ENCODE results near the gene DCBLD1. TPM values are rescaled to one million over a fixed set of nuclear protein-coding genes. Genes with fewer than 3 reads are reported as not detected.

DCBLD1 gene
- total and polyA plus RNA-seq, 2 of the 13 experiments (the other 11 are each of a cell fraction or from before 2014, with no cell fraction given): 23.2 to 41.5 TPM

DNA sequence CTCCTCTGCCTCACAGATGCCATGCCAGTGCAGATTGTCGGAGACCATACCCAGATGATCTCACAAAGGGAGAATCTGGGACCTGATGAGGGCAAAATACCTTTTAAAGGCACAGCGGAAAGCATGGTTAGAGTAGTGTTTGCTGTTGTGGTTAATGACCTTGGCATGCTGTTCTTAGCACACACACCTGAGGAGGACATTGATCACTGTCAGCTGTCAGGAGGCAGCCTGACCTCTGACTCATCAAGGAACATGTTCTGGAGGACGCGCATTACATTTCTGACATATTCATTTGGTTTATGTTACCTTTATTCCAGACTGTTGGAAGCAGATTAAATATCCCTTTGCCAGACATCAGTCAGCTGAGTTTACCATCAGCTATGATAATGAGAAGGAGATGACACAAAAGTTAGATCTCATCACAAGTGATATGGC lies 62.7 kb downstream of the DCBLD1 start (continued):
- TF ChIP-seq, protein P1, sequence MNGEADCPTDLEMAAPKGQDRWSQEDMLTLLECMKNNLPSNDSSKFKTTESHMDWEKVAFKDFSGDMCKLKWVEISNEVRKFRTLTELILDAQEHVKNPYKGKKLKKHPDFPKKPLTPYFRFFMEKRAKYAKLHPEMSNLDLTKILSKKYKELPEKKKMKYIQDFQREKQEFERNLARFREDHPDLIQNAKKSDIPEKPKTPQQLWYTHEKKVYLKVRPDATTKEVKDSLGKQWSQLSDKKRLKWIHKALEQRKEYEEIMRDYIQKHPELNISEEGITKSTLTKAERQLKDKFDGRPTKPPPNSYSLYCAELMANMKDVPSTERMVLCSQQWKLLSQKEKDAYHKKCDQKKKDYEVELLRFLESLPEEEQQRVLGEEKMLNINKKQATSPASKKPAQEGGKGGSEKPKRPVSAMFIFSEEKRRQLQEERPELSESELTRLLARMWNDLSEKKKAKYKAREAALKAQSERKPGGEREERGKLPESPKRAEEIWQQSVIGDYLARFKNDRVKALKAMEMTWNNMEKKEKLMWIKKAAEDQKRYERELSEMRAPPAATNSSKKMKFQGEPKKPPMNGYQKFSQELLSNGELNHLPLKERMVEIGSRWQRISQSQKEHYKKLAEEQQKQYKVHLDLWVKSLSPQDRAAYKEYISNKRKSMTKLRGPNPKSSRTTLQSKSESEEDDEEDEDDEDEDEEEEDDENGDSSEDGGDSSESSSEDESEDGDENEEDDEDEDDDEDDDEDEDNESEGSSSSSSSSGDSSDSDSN (CRISPR knock-in tag; IDR thresholded peaks at IDR 0.05): no peak
- TF ChIP-seq HNF1B (CRISPR knock-in tag; IDR thresholded peaks at IDR 0.05) (0 out of 2 replicates have a peak, but pooled peaks have one; percentile 27), ZNF501 (CRISPR knock-in tag; IDR thresholded peaks at IDR 0.05) (peak; percentile 39; the same call in 1 of the 2 replicates), EHMT2 (IDR thresholded peaks at IDR 0.05; ENCODE audit: borderline replicate concordance, low read depth, low read length) (no peak), MAFG (CRISPR knock-in tag; IDR thresholded peaks at IDR 0.05) (no peak), ONECUT2 (CRISPR knock-in tag; IDR thresholded peaks at IDR 0.05) (peak; percentile 28; the same call in 1 of the 2 replicates), SOX6 (IDR thresholded peaks at IDR 0.05) (no peak), SOX6 (CRISPR knock-in tag; IDR thresholded peaks at IDR 0.05) (0 out of 2 replicates have a peak, but pooled peaks have one; percentile 39), HNF4A (CRISPR knock-in tag; IDR thresholded peaks at IDR 0.05) (peak; percentile 71), TAF1 (CRISPR knock-in tag; IDR thresholded peaks at IDR 0.05) (no peak), MXI1 (IDR thresholded peaks at IDR 0.05; ENCODE audit: borderline replicate concordance, low read depth, low read length) (peak; percentile 87; the same call in 1 of the 3 replicates), HIC2 (CRISPR knock-in tag; IDR thresholded peaks at IDR 0.05; ENCODE audit: low read depth) (peak; percentile 57; the same call in 1 of the 2 replicates), BORCS8-MEF2B (CRISPR knock-in tag; IDR thresholded peaks at IDR 0.05) (no peak)
- TF ChIP-seq, protein P2, sequence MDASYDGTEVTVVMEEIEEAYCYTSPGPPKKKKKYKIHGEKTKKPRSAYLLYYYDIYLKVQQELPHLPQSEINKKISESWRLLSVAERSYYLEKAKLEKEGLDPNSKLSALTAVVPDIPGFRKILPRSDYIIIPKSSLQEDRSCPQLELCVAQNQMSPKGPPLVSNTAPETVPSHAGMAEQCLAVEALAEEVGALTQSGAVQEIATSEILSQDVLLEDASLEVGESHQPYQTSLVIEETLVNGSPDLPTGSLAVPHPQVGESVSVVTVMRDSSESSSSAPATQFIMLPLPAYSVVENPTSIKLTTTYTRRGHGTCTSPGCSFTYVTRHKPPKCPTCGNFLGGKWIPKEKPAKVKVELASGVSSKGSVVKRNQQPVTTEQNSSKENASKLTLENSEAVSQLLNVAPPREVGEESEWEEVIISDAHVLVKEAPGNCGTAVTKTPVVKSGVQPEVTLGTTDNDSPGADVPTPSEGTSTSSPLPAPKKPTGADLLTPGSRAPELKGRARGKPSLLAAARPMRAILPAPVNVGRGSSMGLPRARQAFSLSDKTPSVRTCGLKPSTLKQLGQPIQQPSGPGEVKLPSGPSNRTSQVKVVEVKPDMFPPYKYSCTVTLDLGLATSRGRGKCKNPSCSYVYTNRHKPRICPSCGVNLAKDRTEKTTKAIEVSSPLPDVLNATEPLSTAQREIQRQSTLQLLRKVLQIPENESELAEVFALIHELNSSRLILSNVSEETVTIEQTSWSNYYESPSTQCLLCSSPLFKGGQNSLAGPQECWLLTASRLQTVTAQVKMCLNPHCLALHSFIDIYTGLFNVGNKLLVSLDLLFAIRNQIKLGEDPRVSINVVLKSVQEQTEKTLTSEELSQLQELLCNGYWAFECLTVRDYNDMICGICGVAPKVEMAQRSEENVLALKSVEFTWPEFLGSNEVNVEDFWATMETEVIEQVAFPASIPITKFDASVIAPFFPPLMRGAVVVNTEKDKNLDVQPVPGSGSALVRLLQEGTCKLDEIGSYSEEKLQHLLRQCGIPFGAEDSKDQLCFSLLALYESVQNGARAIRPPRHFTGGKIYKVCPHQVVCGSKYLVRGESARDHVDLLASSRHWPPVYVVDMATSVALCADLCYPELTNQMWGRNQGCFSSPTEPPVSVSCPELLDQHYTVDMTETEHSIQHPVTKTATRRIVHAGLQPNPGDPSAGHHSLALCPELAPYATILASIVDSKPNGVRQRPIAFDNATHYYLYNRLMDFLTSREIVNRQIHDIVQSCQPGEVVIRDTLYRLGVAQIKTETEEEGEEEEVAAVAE (CRISPR knock-in tag; IDR thresholded peaks at IDR 0.05; ENCODE audit: borderline replicate concordance): no peak
- TF ChIP-seq, protein P3, sequence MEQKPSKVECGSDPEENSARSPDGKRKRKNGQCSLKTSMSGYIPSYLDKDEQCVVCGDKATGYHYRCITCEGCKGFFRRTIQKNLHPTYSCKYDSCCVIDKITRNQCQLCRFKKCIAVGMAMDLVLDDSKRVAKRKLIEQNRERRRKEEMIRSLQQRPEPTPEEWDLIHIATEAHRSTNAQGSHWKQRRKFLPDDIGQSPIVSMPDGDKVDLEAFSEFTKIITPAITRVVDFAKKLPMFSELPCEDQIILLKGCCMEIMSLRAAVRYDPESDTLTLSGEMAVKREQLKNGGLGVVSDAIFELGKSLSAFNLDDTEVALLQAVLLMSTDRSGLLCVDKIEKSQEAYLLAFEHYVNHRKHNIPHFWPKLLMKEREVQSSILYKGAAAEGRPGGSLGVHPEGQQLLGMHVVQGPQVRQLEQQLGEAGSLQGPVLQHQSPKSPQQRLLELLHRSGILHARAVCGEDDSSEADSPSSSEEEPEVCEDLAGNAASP (CRISPR knock-in tag; IDR thresholded peaks at IDR 0.05; ENCODE audit: borderline replicate concordance): no peak
